Activated T-helper 2 cell treated with anti-CD3 and anti-CD28 coated beads, Interferon-gamma antibody, Interleukin-2, Interleukin-4, amounts not matched to agents 10 μg/mL and 5 μg/mL and 100 μg/mL, durations not matched to agents 14 hours and 24 hours and 36 hours (primary cell): ENCODE results near the gene BAD. TPM values are rescaled to one million over a fixed set of nuclear protein-coding genes. Genes with fewer than 3 reads are reported as not detected.

ENCODE experiments used
- DNase-seq: peaks from one replicate; pipeline ENCODE4 v3.0.0; 2021; ENCODE audit warnings: low spot score
- H3K27ac Mint-ChIP-seq: one replicate; pipeline ENCODE4 v1.8.0; 2021; ENCODE audit warnings: mixed read lengths
- H3K27me3 Mint-ChIP-seq: one replicate; pipeline ENCODE4 v1.8.0; 2021; ENCODE audit warnings: low read depth, mixed read lengths
- H3K36me3 Mint-ChIP-seq: one replicate; pipeline ENCODE4 v1.8.0; 2021; ENCODE audit warnings: low read depth, mixed read lengths
- H3K4me1 Mint-ChIP-seq: one replicate; pipeline ENCODE4 v1.8.0; 2021; ENCODE audit warnings: low read depth, mixed read lengths
- H3K4me3 Mint-ChIP-seq: one replicate; pipeline ENCODE4 v1.8.0; 2021; ENCODE audit warnings: low read depth, mild to moderate bottlenecking, moderate library complexity, mixed read lengths
- H3K9me3 Mint-ChIP-seq: one replicate; pipeline ENCODE4 v1.8.0; 2021; ENCODE audit warnings: mixed read lengths
- intact Hi-C: fragments of 100-400 bp; cut with micrococcal nuclease; formaldehyde crosslinking; loops from one replicate; pipeline ENCODE4 v1.15.1; 2023
- total RNA-seq: library from RNA; stranded (reverse); gene quantifications from 2 replicates; pipeline ENCODE4 v1.2.3, GENCODE V29; 2022

BAD gene
- total RNA-seq, 1 donor from 2014 or later, result 33.2 TPM

- peak; percentile 33 for DNase-seq
- intact Hi-C loops, result loop anchor here (1.0 kb wide), 1 partner anchor 62 kb away; no protein-coding TSS in a partner anchor
- no peaks in the 10 kb centered on the region for H3K9me3 Mint-ChIP-seq
- H3K36me3 Mint-ChIP-seq, result peaks cover 21% of the 10 kb centered on the region
- peak overlapping the region; percentile 88 for H3K27ac Mint-ChIP-seq
- peaks cover 25% of the 10 kb centered on the region for H3K4me1 Mint-ChIP-seq
- H3K4me3 Mint-ChIP-seq, result peak overlapping the region; percentile 91
- H3K27me3 Mint-ChIP-seq, result no peaks in the 10 kb centered on the region
Measured at GRCh38 chr11:64245797-64246620, 38.5 kb downstream of the BAD start.

- H3K27me3 Mint-ChIP-seq, result no peaks in the 10 kb centered on the region
- intact Hi-C loops, result no loop called here
- H3K27ac Mint-ChIP-seq, result peak overlapping the region; percentile 88
- H3K4me1 Mint-ChIP-seq, result peaks cover 25% of the 10 kb centered on the region
- H3K36me3 Mint-ChIP-seq, result peaks cover 24% of the 10 kb centered on the region
- peak overlapping the region; percentile 91 for H3K4me3 Mint-ChIP-seq
- DNase-seq, result no peak
- no peaks in the 10 kb centered on the region for H3K9me3 Mint-ChIP-seq
Measured at GRCh38 chr11:64245401-64245796, 39.1 kb downstream of the BAD start.

GRCh38 chr11:64244966-64245365, 39.5 kb downstream of the BAD start:
- H3K9me3 Mint-ChIP-seq, result no peaks in the 10 kb centered on the region
- intact Hi-C loops, result no loop called here

GRCh38 chr11:64244107-64244506, 40.4 kb downstream of the BAD start:
- Mint-ChIP-seq H3K27me3 (no peaks in the 10 kb centered on the region), H3K9me3 (no peaks in the 10 kb centered on the region), H3K36me3 (peaks cover 27% of the 10 kb centered on the region), H3K27ac (peak overlapping the region; percentile 17), H3K4me3 (peak overlapping the region; percentile 56), H3K4me1 (peaks cover 28% of the 10 kb centered on the region)
- intact Hi-C loops, result no loop called here
- DNase-seq, result no peak

More at GRCh38 chr11:64244966-64245365, 39.5 kb downstream of the BAD start:
- Mint-ChIP-seq H3K4me3 (peak overlapping the region; percentile 91), H3K27me3 (no peaks in the 10 kb centered on the region), H3K27ac (no peak overlapping the region), H3K4me1 (peaks cover 26% of the 10 kb centered on the region), H3K36me3 (peaks cover 27% of the 10 kb centered on the region)
- no peak for DNase-seq

DNA sequence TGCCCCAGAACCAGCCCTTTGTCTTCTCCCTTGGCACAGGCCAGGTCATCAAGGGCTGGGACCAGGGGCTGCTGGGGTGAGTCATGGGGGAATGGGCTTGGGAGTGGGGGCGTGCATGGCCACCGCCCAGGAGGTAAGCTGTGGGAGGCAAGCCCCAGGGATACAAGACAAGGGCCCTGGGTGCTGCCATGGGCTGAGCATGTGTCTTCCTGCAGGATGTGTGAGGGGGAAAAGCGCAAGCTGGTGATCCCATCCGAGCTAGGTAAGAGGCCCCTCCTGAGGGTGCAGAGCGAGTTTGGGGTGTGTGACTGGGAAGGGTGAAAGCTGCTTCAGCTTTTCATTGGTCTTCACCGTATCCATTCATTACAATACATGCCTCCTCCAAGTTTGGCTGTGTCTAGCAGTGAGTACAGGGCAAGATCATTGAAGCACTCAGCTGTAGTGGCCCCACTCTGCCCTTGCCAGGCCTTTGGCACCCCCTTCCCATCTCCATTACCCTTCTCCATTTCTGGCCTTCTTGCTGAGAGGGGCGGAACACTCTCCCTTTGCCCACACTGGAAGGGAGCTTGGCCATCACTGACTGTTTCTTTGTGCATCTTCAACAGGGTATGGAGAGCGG, 41.1 kb downstream of the BAD start:
- H3K4me3 Mint-ChIP-seq, result peak overlapping the region; percentile 56
- intact Hi-C loops, result no loop called here
- H3K4me1 Mint-ChIP-seq, result peaks cover 28% of the 10 kb centered on the region
- H3K27me3 Mint-ChIP-seq, result no peaks in the 10 kb centered on the region
- H3K36me3 Mint-ChIP-seq, result peaks cover 33% of the 10 kb centered on the region
- H3K27ac Mint-ChIP-seq, result peak overlapping the region; percentile 17
- no peak for DNase-seq
- H3K9me3 Mint-ChIP-seq, result no peaks in the 10 kb centered on the region

GRCh38 chr11:64241491-64242374, 42.7 kb downstream of the BAD start:
- Mint-ChIP-seq H3K27ac (peak overlapping the region; percentile 93), H3K27me3 (no peaks in the 10 kb centered on the region), H3K36me3 (peaks cover 48% of the 10 kb centered on the region), H3K4me3 (peak overlapping the region; percentile 94), H3K4me1 (peaks cover 20% of the 10 kb centered on the region), H3K9me3 (no peaks in the 10 kb centered on the region)
- DNase-seq, result no peak
- intact Hi-C loops, result loop anchor here (1.0 to 2.0 kb wide), 7 partner anchors 15 to 76 kb away; partner anchors contain the start of genes BAD, ESRRA, FERMT3 and GPR137

DNA sequence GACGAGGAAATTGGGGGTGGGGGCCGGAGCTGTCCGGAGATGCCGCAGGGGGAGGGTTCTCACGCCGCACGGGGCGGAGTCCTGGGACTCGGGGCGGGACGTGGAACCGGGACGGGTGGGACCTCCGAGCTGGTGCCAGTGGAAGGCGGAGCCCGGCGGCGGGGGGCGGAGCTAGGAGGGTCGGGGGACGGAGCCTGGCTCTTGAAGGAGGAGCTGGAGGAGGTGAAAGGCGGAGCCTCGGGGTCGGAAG, 43.3 kb downstream of the BAD start:
- peak overlapping the region; percentile 93 for H3K27ac Mint-ChIP-seq
- H3K36me3 Mint-ChIP-seq, result peaks cover 48% of the 10 kb centered on the region
- peaks cover 20% of the 10 kb centered on the region for H3K4me1 Mint-ChIP-seq
- intact Hi-C loops, result loop anchor here (1.0 to 2.0 kb wide), 7 partner anchors 15 to 76 kb away; partner anchors contain the start of genes BAD, ESRRA, FERMT3 and GPR137
- no peaks in the 10 kb centered on the region for H3K27me3 Mint-ChIP-seq
- peak; percentile 100 for DNase-seq
- peak overlapping the region; percentile 94 for H3K4me3 Mint-ChIP-seq
- no peaks in the 10 kb centered on the region for H3K9me3 Mint-ChIP-seq

DNA sequence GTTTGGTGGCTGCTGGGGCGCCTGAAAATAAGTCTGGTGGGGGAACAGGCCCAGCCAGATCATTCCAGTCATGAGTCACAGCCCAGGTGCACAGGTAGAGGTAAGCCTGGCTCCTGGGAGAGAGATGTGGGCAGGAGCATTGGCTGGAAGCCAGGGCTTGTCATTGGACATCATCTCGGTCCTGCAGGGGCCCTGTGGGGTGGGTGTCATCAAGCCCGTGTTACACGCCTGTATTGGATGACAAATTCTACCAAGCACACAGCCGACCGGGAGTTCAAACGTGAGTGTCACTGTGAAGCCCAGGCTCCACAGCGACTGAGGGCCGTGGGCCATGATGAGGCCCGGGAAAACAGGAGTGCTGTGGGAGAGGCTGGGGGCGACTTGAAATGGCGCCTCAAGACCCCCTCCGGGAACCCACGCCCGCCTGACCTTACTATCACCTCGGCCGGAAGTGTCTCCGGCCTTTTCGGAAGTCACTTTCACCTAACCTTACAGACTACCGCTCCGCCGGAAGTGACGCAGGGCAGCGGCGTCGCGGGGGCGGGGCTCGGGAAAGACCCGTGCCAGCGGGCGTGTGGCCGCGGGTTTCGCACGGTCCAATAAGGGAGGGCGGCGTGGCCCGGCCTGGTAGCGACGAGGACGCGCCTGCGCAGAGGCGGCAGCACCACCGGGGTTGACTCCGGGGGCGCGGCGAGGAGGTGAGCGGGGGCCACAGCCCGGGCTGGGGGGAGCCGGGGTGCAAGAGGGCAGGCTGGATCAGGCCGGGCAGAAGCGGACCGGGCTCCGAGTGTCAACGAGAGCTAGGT, 43.8 kb downstream of the BAD start, which contains the start of gene FKBP2:
TSS of gene FKBP2 (plus strand) at position 661 of the 806 bp plus-strand sequence. CDS start 1,293 bp downstream, outside the sequence.
- peak within 1 kb of the TSS; percentile 93 for H3K27ac Mint-ChIP-seq
- H3K36me3 Mint-ChIP-seq, result peaks cover 45% of the 10 kb centered on the region
- intact Hi-C loops, result loop anchor here (1.0 to 2.0 kb wide), 7 partner anchors 14 to 77 kb away; partner anchors contain the start of genes BAD, ESRRA, FERMT3 and GPR137
- no peaks in the 10 kb centered on the region for H3K9me3 Mint-ChIP-seq
- H3K4me1 Mint-ChIP-seq, result peaks cover 20% of the 10 kb centered on the region
- DNase-seq, result peak; percentile 98
- peak within 1 kb of the TSS; percentile 94 for H3K4me3 Mint-ChIP-seq
- H3K27me3 Mint-ChIP-seq, result no peaks in the 10 kb centered on the region

DNA sequence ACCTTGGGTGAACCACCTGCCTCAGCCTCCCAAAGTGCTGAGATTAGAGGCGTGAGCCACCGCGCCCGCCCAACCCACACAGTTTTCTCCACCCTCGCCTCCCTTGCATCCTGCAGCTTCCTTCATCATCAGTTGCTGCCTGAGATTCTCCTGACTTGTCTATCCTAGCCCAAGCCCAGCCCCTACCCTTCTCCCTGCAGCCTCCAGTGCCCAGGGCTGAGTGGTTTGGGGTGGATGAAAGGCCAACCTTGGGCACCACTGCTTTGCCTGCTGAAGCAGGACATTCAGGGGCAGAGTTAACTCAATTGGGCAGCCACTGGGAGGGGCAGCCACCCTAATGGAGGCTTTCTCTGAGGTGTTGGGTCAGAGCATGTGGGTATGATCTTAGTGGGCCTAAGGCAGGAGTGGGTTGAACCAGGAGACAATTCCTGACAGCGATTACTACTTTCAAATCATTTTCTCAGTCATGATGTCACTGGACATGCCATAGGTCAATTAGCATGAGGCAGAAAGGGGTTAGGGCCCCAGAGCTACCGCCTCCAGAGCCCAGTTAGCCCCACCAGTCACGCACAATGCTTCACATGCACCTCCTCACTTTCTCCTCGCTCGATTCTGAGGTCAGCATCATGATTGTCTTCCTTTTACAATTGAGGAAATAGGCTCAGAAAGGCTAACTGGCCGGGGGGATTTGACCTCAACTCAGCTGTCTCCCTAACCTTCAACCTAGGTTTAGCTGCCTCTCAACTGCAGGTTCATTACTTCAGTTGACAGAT, 44.6 kb downstream of the BAD start:
- Mint-ChIP-seq H3K9me3 (no peaks in the 10 kb centered on the region), H3K27me3 (no peaks in the 10 kb centered on the region), H3K27ac (peak overlapping the region; percentile 93), H3K36me3 (peaks cover 50% of the 10 kb centered on the region), H3K4me3 (peak overlapping the region; percentile 94), H3K4me1 (peaks cover 25% of the 10 kb centered on the region)
- DNase-seq, result no peak
- intact Hi-C loops, result loop anchor here (2.0 kb wide), 3 partner anchors 33 to 53 kb away; partner anchors contain the start of genes BAD, FERMT3, GPR137 and STIP1

GRCh38 chr11:64238999-64239398, 45.5 kb downstream of the BAD start:
- no peaks in the 10 kb centered on the region for H3K9me3 Mint-ChIP-seq
- H3K4me1 Mint-ChIP-seq, result peaks cover 25% of the 10 kb centered on the region
- H3K27me3 Mint-ChIP-seq, result no peaks in the 10 kb centered on the region
- no peak for DNase-seq
- intact Hi-C loops, result no loop called here
- H3K36me3 Mint-ChIP-seq, result peaks cover 46% of the 10 kb centered on the region
- H3K4me3 Mint-ChIP-seq, result no peak overlapping the region
- H3K27ac Mint-ChIP-seq, result peak overlapping the region; percentile 35

GRCh38 chr11:64238076-64238475, 46.4 kb downstream of the BAD start:
- no peaks in the 10 kb centered on the region for H3K27me3 Mint-ChIP-seq
- peak overlapping the region; percentile 42 for H3K27ac Mint-ChIP-seq

More at GRCh38 chr11:64238076-64238475, 46.4 kb downstream of the BAD start:
- H3K9me3 Mint-ChIP-seq, result no peaks in the 10 kb centered on the region
- no peak for DNase-seq
- intact Hi-C loops, result no loop called here
- peaks cover 20% of the 10 kb centered on the region for H3K4me1 Mint-ChIP-seq
- H3K36me3 Mint-ChIP-seq, result peaks cover 37% of the 10 kb centered on the region
- H3K4me3 Mint-ChIP-seq, result no peak overlapping the region
